Activated CD4-positive, alpha-beta T cell treated with anti-CD3 and anti-CD28 coated beads, Interleukin-2, amount 50 U/mL, for 24 hours (primary cell): Measurements from ENCODE around the gene MTMR2.
"Not testable (repeated sequence)": the region's sequence is repeated elsewhere in the genome, so short reads cannot be mapped to it uniquely, and the experiment has no call there.

ENCODE experiments used
- DNase-seq, 2 donors: peaks; one replicate each; pipeline ENCODE4 v3.0.0-alpha.2; 2020; ENCODE audit warnings: low read depth in 1 of 2, low spot score in 1 of 2

MTMR2 gene

GRCh38 chr11:95827696-95828095 lies 96.2 kb downstream of the MTMR2 start:
- no peak for DNase-seq

- no peak for DNase-seq
Observed at GRCh38 chr11:95821640-95822039, 102.3 kb downstream of the MTMR2 start.

GRCh38 chr11:95816037-95816436 lies 107.9 kb downstream of the MTMR2 start:
- no peak for DNase-seq

- not testable (repeated sequence) for DNase-seq
Observed at GRCh38 chr11:95811052-95811451, 112.9 kb downstream of the MTMR2 start.

GRCh38 chr11:95806464-95806863 lies 117.4 kb downstream of the MTMR2 start:
- DNase-seq: not testable (repeated sequence)

- no peak for DNase-seq
Observed at GRCh38 chr11:95805869-95806268, 118.0 kb downstream of the MTMR2 start.

GRCh38 chr11:95803973-95804372 lies 119.9 kb downstream of the MTMR2 start:
- no peak for DNase-seq

- DNase-seq: no peak
Observed at GRCh38 chr11:95802806-95803205, 121.1 kb downstream of the MTMR2 start.

GRCh38 chr11:95800438-95800837 lies 123.5 kb downstream of the MTMR2 start:
- DNase-seq: no peak

GRCh38 chr11:95799546-95799945 lies 124.4 kb downstream of the MTMR2 start:
- DNase-seq: no peak

- no peak for DNase-seq
Observed at GRCh38 chr11:95796501-95796900, 127.4 kb downstream of the MTMR2 start.

GRCh38 chr11:95795627-95796295 lies 128.1 kb downstream of the MTMR2 start:
- no peak for DNase-seq

GRCh38 chr11:95794086-95794485 lies 129.8 kb downstream of the MTMR2 start:
- DNase-seq: no peak

- no peak for DNase-seq
Observed at GRCh38 chr11:95793116-95793515, 130.8 kb downstream of the MTMR2 start.

GRCh38 chr11:95792700-95793099 lies 131.2 kb downstream of the MTMR2 start:
- DNase-seq: no peak

- DNase-seq: no peak
Observed at GRCh38 chr11:95792200-95792599, 131.7 kb downstream of the MTMR2 start.

- no peak for DNase-seq
Observed at GRCh38 chr11:95791709-95792033, 132.2 kb downstream of the MTMR2 start.

GRCh38 chr11:95790933-95791708 lies 132.8 kb downstream of the MTMR2 start:
- DNase-seq: peak; percentile 30 to 42

GRCh38 chr11:95790123-95790932 lies 133.6 kb downstream of the MTMR2 start, which contains the start of gene CEP57:
Gene CEP57, plus strand, starts transcription at chr11:95790498. Its CDS starts 201 bp downstream, at chr11:95790699.
- DNase-seq: peak; percentile 85 to 97

GRCh38 chr11:95789506-95790122 lies 134.3 kb downstream of the MTMR2 start, which contains the start of gene FAM76B:
Gene FAM76B, minus strand, starts transcription at chr11:95789782. Its CDS starts 304 bp downstream, at chr11:95789478.
- peak; percentile 83 to 93 for DNase-seq

- DNase-seq: peak; percentile 9 to 19
Observed at GRCh38 chr11:95788921-95789505, 134.9 kb downstream of the MTMR2 start.
